SK-N-SH (cell line): Measurements from ENCODE around the gene ARHGAP29. TPM values are rescaled to one million over a fixed set of nuclear protein-coding genes. Genes with fewer than 3 reads are reported as not detected.

ENCODE experiments used
- CTCF ChIA-PET: fragments of 300-600, 350-600 bp; formaldehyde crosslinking; extraction: SDS; loops from one replicate; lab custom pipeline; 2021; lab: Yijun Ruan, JAX
- POLR2A ChIA-PET: fragments of 350-600 bp; sonication (Branson Sonifier 250); formaldehyde crosslinking; extraction: SDS; loops from one replicate; lab custom pipeline; 2020; ENCODE audit warnings: antibody characterized with exemption, inconsistent platforms; lab: Yijun Ruan, JAX
- DNase-seq: peaks from one replicate; pipeline ENCODE4 v3.0.0; 2012
- H2AFZ ChIP-seq: fragments of 200-600 bp; sonication (generic); 2 replicates; pipeline ENCODE4 v1.8.1; 2016; ENCODE audit warnings: antibody characterized with exemption, mild to moderate bottlenecking, low read depth
- H3F3A ChIP-seq: fragments of 200-600 bp; sonication (generic); replicated peaks from 2 replicates; pipeline ENCODE3; 2016; ENCODE audit warnings: antibody characterized with exemption, mild to moderate bottlenecking; ENCODE audit not compliant: insufficient read depth
- H3K27ac ChIP-seq, 2 experiments: fragments of 200-500 bp in 1 of 2; fragments of 200-600 bp in 1 of 2; sonication (Bioruptor generic) in 1 of 2; sonication (generic), shearing (Covaris generic) in 1 of 2; 2 replicates each; pipeline versions ENCODE4 v1.5.1 to v1.6.1; 2014 to 2016; ENCODE audit warnings: low read depth in 2 of 2, inconsistent platforms in 1 of 2, low read length in 1 of 2, mild to moderate bottlenecking in 1 of 2, mixed read lengths in 1 of 2
- H3K27me3 ChIP-seq: fragments of 200-600 bp; sonication (generic), shearing (Covaris generic); 2 replicates; pipeline ENCODE4 v1.6.1; 2016; ENCODE audit warnings: mixed run types; ENCODE audit not compliant: insufficient read depth
- H3K36me3 ChIP-seq, 2 experiments: fragments of 200-500 bp in 1 of 2; fragments of 200-600 bp in 1 of 2; sonication (Bioruptor generic) in 1 of 2; sonication (generic) in 1 of 2; replicated peaks in 1 of 2; 2 replicates each; pipeline versions ENCODE3 to v1.5.1; 2014 to 2016; ENCODE audit warnings: low read length in 1 of 2, mild to moderate bottlenecking in 1 of 2; ENCODE audit not compliant: insufficient read depth in 2 of 2, control insufficient read depth in 1 of 2
- H3K4me1 ChIP-seq, 2 experiments: fragments of 200-500 bp in 1 of 2; fragments of 200-600 bp in 1 of 2; sonication (Bioruptor generic) in 1 of 2; sonication (generic), shearing (Covaris generic) in 1 of 2; 2 replicates each; pipeline versions ENCODE4 v1.5.1 to v1.6.1; 2014 to 2016; ENCODE audit warnings: low read depth in 1 of 2, low read length in 1 of 2, mixed run types in 1 of 2; ENCODE audit not compliant: insufficient read depth in 2 of 2, control insufficient read depth in 1 of 2
- H3K4me2 ChIP-seq: fragments of 200-600 bp; sonication (generic), shearing (Covaris generic); 2 replicates; pipeline ENCODE4 v1.6.1; 2017; ENCODE audit warnings: mixed run types
- H3K4me3 ChIP-seq, 2 experiments: fragments of 200-500 bp in 1 of 2; fragments of 200-600 bp in 1 of 2; sonication (Bioruptor generic) in 1 of 2; sonication (generic), shearing (Covaris generic) in 1 of 2; 2 replicates each; pipeline versions ENCODE4 v1.5.1 to v1.8.1; 2014 to 2016; ENCODE audit warnings: low read depth in 2 of 2, inconsistent platforms in 1 of 2, low read length in 1 of 2, mild to moderate bottlenecking in 1 of 2, mixed read lengths in 1 of 2, moderate library complexity in 1 of 2
- H3K79me2 ChIP-seq: fragments of 200-600 bp; sonication (generic); 2 replicates; pipeline ENCODE4 v1.8.1; 2017; ENCODE audit warnings: mild to moderate bottlenecking; ENCODE audit not compliant: insufficient read depth
- H3K9ac ChIP-seq: fragments of 200-600 bp; sonication (generic); 2 replicates; pipeline ENCODE4 v1.6.1; 2017; ENCODE audit warnings: mixed run types
- H3K9me2 ChIP-seq: fragments of 200-600 bp; sonication (generic); 2 replicates; pipeline ENCODE4 v1.6.1; 2017; ENCODE audit warnings: mixed run types
- H3K9me3 ChIP-seq: fragments of 200-600 bp; sonication (generic); 2 replicates; pipeline ENCODE4 v1.6.1; 2017; ENCODE audit warnings: mixed run types, mild to moderate bottlenecking, moderate library complexity
- H4K20me1 ChIP-seq: fragments of 200-600 bp; sonication (generic); 2 replicates; pipeline ENCODE4 v1.6.1; 2017; ENCODE audit warnings: mild to moderate bottlenecking, mixed run types; ENCODE audit not compliant: insufficient read depth
- CHD2 ChIP-seq: fragments of 150-350 bp; IDR thresholded peaks from 2 replicates; pipeline ENCODE4 v1.6.1; 2018; ENCODE audit warnings: low read length; ENCODE audit not compliant: partially characterized antibody
- ELF1 ChIP-seq: IDR thresholded peaks from 2 replicates; pipeline ENCODE4 v1.4.0; 2012
- FOSL2 ChIP-seq: IDR thresholded peaks from 2 replicates; pipeline ENCODE4 v1.4.0; 2012; ENCODE audit warnings: low read depth, mild to moderate bottlenecking, moderate library complexity, borderline replicate concordance
- FOXJ3 ChIP-seq: sonication (generic); formaldehyde crosslinking; IDR thresholded peaks from 2 replicates; pipeline ENCODE4 v1.5.1; 2020; ENCODE audit warnings: mild to moderate bottlenecking, missing genetic modification reagents
- GABPA ChIP-seq: IDR thresholded peaks from 2 replicates; pipeline ENCODE4 v1.4.0; 2012; ENCODE audit warnings: low read depth, mild to moderate bottlenecking
- GATA2 ChIP-seq: sonication (generic); formaldehyde crosslinking; IDR thresholded peaks from 2 replicates; pipeline ENCODE4 v1.5.0; 2020; ENCODE audit warnings: mild to moderate bottlenecking, missing genetic modification reagents
- JUND ChIP-seq: IDR thresholded peaks from 2 replicates; pipeline ENCODE4 v1.4.0; 2012
- NFIC ChIP-seq: IDR thresholded peaks from 2 replicates; pipeline ENCODE4 v1.4.0; 2012; ENCODE audit warnings: borderline replicate concordance
- NRF1 ChIP-seq: IDR thresholded peaks from 2 replicates; pipeline ENCODE4 v1.6.1; 2012; ENCODE audit warnings: low read depth, mild to moderate bottlenecking, low read length
- PBX3 ChIP-seq: IDR thresholded peaks from 2 replicates; pipeline ENCODE4; 2012
- POLR2AphosphoS5 ChIP-seq: IDR thresholded peaks from 2 replicates; pipeline ENCODE4 v1.6.1; 2012; ENCODE audit warnings: low read depth, low read length
- RCOR1 ChIP-seq: fragments of 150-350 bp; IDR thresholded peaks from 2 replicates; pipeline ENCODE4 v1.6.1; 2017; ENCODE audit warnings: antibody characterized with exemption, low read length
- RFX5 ChIP-seq: IDR thresholded peaks from 2 replicates; pipeline ENCODE4 v1.6.1; 2012; ENCODE audit warnings: mild to moderate bottlenecking, improper control_type of control experiment, low read length
- RXRA ChIP-seq: IDR thresholded peaks from 2 replicates; pipeline ENCODE4 v1.4.0; 2012; ENCODE audit warnings: low read depth, mild to moderate bottlenecking, borderline replicate concordance
- SIN3A ChIP-seq: IDR thresholded peaks from 2 replicates; pipeline ENCODE4 v1.6.1; 2012; ENCODE audit warnings: low read depth, mild to moderate bottlenecking, low read length, moderate library complexity, borderline replicate concordance
- TAF1 ChIP-seq: IDR thresholded peaks from 2 replicates; pipeline ENCODE4 v1.6.1; 2012; ENCODE audit warnings: low read depth, mild to moderate bottlenecking, low read length, moderate library complexity, borderline replicate concordance
- TCF12 ChIP-seq: IDR thresholded peaks from 2 replicates; pipeline ENCODE4 v1.4.0; 2012
- YY1 ChIP-seq: IDR thresholded peaks from 2 replicates; pipeline ENCODE4 v1.4.0; 2012; ENCODE audit warnings: low read depth, mild to moderate bottlenecking
- WGBS: methylation state at CpG from one replicate; pipeline ENCODE4 v1.1.6; 2017; ENCODE audit warnings: low lambda C conversion rate; 5-methylcytosine and 5-hydroxymethylcytosine counted together
- polyA plus RNA-seq, 3 experiments: library from polyadenylated mRNA; depleted of rRNA; stranded (reverse); fragments of >200 nt; gene quantifications; 2 replicates each; pipeline ENCODE4 v1.2.3, GENCODE V29; 2012
- TF ChIP-seq, protein P1 (sequence below): IDR thresholded peaks from 2 replicates; pipeline ENCODE4 v1.4.0; 2012; ENCODE audit warnings: low read depth, borderline replicate concordance
- TF ChIP-seq, protein P2 (sequence below): fragments of 150-350 bp; IDR thresholded peaks from 2 replicates; pipeline ENCODE4 v1.6.1; 2017; ENCODE audit warnings: antibody characterized with exemption, low read length, low read depth, borderline replicate concordance

ARHGAP29 gene
- polyA plus RNA-seq, 1 of the 3 experiments (the other 2 are of a cell fraction): 20.1 TPM

DNA sequence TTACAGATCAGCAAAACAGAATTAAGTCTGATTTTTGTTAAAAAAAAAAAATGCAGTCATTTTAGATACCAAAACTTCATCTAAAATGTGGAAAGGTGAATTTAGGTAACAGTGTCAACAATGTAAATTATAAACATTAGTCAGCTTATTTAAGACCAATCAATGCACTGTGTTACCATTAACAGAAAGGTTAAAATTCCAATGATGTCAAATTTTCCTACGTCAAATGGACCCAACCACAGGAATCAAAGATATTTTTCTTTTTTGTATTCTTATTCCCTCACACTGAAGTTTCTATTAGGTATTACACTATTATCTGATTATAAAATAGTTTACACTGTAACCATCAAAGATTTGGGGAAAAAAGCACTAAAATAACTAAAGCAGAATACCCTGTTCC, 6.5 kb downstream of the ARHGAP29 start:
- H3K79me2 ChIP-seq: peaks cover 94% of the 10 kb centered on the region
- no peak overlapping the region; the same call in 1 of the 2 replicates for H3K4me2 ChIP-seq
- TF ChIP-seq FOSL2 (no peak), NRF1 (no peak), RFX5 (no peak), PBX3 (no peak), JUND (no peak)

DNA sequence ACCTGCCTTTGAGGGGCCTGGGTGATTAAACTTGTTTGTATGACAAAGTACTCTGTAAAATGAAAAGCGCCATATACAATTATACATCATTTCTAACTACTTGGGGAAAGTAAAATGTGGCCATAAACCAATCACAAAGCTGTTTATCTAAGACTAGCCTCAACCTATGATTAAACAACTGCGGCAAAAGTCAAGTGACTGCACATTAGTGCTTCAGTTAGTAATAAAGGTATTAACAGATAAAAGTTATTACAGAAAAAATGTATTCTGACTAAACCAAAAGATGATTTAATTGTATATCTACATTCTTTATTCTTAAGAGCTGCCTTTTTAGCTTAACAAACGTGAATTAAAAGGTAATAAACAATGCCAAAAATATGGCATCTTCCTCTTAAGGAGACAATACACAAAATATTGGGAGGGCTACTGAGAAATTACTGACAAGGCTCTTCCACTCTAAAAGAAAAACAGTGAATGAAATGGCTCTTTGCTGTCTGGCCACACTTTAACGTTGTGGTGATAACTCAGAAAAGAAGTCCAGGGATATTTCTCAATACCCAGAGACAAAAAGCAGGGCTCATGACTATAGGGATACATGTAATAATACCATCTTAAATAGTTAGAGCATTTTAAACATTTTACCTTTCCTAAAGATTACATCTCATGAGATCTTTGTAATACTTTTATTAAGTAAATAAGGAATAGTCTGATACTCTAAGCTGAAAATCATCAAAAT, 8.6 kb downstream of the ARHGAP29 start:
- Histone ChIP-seq H3K27me3 (no peaks in the 10 kb centered on the region), H4K20me1 (peaks cover 7% of the 10 kb centered on the region), H3K79me2 (peaks cover 87% of the 10 kb centered on the region), H3K4me2 (no peak overlapping the region), H3F3A (peaks cover 7% of the 10 kb centered on the region), H3K9me3 (no peaks in the 10 kb centered on the region), H3K9ac (no peak overlapping the region), H3K4me3 (no peak overlapping the region), H3K9me2 (no peaks in the 10 kb centered on the region), H2AFZ (no peak overlapping the region), H3K27ac (no peak overlapping the region), H3K4me1 (peaks cover 0 to 17% of the 10 kb centered on the region in 2 experiments; a peak in 2 of 4 replicates), H3K36me3 (peaks cover 2 to 7% of the 10 kb centered on the region in 2 experiments)
- no peak for DNase-seq
- POLR2A ChIA-PET: interaction anchor here (0.7 kb wide), 1 partner anchor 9 kb away, joined by 3 read pairs; the partner anchor contains the start of gene ARHGAP29
- CTCF ChIA-PET: interaction anchor here (1.1 to 7.0 kb wide), 10 partner anchors 10 to 320 kb away, joined by 3 to 46 read pairs (median 6); partner anchors contain the start of gene GCLM
- 87% methylated on average over 4 of the region's 4 CpGs for WGBS
- TF ChIP-seq, protein P1, sequence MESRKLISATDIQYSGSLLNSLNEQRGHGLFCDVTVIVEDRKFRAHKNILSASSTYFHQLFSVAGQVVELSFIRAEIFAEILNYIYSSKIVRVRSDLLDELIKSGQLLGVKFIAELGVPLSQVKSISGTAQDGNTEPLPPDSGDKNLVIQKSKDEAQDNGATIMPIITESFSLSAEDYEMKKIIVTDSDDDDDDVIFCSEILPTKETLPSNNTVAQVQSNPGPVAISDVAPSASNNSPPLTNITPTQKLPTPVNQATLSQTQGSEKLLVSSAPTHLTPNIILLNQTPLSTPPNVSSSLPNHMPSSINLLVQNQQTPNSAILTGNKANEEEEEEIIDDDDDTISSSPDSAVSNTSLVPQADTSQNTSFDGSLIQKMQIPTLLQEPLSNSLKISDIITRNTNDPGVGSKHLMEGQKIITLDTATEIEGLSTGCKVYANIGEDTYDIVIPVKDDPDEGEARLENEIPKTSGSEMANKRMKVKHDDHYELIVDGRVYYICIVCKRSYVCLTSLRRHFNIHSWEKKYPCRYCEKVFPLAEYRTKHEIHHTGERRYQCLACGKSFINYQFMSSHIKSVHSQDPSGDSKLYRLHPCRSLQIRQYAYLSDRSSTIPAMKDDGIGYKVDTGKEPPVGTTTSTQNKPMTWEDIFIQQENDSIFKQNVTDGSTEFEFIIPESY: no peak
- TF ChIP-seq NRF1 (no peak), GABPA (no peak), FOXJ3 (CRISPR knock-in tag) (no peak), RFX5 (no peak), RXRA (no peak), NFIC (no peak), YY1 (no peak), ELF1 (no peak), RCOR1 (no peak), SIN3A (no peak), CHD2 (no peak), TCF12 (no peak), JUND (no peak), TAF1 (no peak), GATA2 (CRISPR knock-in tag) (no peak), POLR2AphosphoS5 (no peak)
- TF ChIP-seq, protein P2, sequence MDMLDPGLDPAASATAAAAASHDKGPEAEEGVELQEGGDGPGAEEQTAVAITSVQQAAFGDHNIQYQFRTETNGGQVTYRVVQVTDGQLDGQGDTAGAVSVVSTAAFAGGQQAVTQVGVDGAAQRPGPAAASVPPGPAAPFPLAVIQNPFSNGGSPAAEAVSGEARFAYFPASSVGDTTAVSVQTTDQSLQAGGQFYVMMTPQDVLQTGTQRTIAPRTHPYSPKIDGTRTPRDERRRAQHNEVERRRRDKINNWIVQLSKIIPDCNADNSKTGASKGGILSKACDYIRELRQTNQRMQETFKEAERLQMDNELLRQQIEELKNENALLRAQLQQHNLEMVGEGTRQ: no peak

More for the DNA sequence above, 6.5 kb downstream of the ARHGAP29 start:
- Histone ChIP-seq H4K20me1 (peaks cover 7% of the 10 kb centered on the region), H3K36me3 (peaks cover 2 to 5% of the 10 kb centered on the region in 2 experiments), H3K4me3 (no peak overlapping the region), H3K27ac (no peak overlapping the region), H3K4me1 (peaks cover 2 to 11% of the 10 kb centered on the region in 2 experiments; a peak in 3 of 4 replicates), H3K9me2 (no peaks in the 10 kb centered on the region), H2AFZ (no peak overlapping the region), H3K27me3 (no peaks in the 10 kb centered on the region), H3K9me3 (no peaks in the 10 kb centered on the region), H3F3A (peaks cover 7% of the 10 kb centered on the region), H3K9ac (no peak overlapping the region)
- POLR2A ChIA-PET: no interaction called here
- 89% methylated on average over 1 of the region's 1 CpG for WGBS
- CTCF ChIA-PET: interaction anchor here (4.9 to 13.6 kb wide), 4 partner anchors 105 to 192 kb away, joined by 27 to 186 read pairs (median 44); no protein-coding TSS in a partner anchor
- DNase-seq: no peak
